GM12872 (cell line): ENCODE measurements around the gene LKAAEAR1.

Experiments
- TF ChIP-seq, protein P1 (sequence below): IDR thresholded peaks from 3 replicates; pipeline ENCODE4 v1.5.1; 2011; ENCODE audit warnings: low read depth, mild to moderate bottlenecking, low read length, moderate library complexity; ENCODE audit not compliant: insufficient read depth

Gene LKAAEAR1

DNA sequence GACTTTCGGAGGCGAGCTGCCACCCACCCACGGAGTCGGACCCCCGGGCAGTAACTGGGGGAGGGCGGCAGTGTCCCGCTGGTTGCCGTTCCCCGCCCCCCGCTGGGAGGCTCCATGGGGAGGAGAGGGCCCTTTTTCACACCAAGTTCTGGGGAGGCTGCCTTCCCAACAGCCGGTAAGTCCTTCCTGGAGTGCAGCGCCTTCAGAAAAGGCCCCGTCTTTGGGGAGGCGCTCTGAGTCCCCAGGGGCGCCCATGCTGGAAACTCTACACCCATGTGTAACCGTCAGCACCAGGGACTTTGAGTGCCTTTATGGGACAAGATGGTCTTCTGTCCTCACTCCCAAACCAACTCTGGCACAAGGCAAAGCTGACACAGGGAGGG lies 34.3 kb downstream of the LKAAEAR1 start:
- TF ChIP-seq, protein P1, sequence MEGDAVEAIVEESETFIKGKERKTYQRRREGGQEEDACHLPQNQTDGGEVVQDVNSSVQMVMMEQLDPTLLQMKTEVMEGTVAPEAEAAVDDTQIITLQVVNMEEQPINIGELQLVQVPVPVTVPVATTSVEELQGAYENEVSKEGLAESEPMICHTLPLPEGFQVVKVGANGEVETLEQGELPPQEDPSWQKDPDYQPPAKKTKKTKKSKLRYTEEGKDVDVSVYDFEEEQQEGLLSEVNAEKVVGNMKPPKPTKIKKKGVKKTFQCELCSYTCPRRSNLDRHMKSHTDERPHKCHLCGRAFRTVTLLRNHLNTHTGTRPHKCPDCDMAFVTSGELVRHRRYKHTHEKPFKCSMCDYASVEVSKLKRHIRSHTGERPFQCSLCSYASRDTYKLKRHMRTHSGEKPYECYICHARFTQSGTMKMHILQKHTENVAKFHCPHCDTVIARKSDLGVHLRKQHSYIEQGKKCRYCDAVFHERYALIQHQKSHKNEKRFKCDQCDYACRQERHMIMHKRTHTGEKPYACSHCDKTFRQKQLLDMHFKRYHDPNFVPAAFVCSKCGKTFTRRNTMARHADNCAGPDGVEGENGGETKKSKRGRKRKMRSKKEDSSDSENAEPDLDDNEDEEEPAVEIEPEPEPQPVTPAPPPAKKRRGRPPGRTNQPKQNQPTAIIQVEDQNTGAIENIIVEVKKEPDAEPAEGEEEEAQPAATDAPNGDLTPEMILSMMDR: no peak

GRCh38 chr20:64049060-64049877 lies 34.9 kb downstream of the LKAAEAR1 start, which contains the start of gene SOX18:
TSS of gene SOX18 (minus strand) at chr20:64049639. CDS start at chr20:64049516, 123 bp downstream.
- TF ChIP-seq, protein P1: no peak

DNA sequence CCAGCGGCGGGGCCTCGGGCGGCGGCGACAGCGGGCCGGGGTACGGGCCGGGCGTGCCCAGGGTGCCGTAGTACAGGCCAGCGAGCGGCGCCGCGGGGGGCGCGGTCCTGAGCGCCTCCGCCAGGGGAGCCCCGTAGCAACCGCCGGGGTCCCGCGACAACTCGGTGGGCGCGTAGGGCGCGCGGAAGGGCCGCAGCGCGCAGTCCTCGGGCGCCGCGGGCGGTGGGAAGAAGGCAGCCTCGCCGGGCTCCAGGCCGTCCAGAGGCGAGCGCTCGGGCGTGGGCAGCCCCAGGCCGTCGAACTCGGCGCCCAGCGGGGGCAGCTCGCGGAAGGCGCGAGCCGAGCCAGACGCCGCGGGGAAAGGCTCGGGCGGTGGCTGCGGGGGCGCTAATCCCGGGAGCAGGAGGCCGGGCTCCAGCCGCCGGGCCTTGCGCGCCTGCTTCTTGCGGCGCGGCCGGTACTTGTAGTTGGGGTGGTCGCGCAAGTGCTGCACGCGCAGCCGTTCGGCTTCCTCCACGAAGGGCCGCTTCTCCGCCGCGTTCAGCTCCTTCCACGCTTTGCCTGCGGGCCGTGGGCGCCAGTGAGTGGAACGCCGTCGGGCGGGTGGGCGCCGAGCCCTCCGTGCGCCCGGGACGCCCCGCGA lies 35.7 kb downstream of the LKAAEAR1 start:
- TF ChIP-seq, protein P1: no peak

- TF ChIP-seq, protein P1: no peak
These were observed 36.2 kb downstream of the LKAAEAR1 start for GRCh38 chr20:64047968-64048401.

- TF ChIP-seq, protein P1: no peak
These were observed 37.2 kb downstream of the LKAAEAR1 start for GRCh38 chr20:64047046-64047389.

DNA sequence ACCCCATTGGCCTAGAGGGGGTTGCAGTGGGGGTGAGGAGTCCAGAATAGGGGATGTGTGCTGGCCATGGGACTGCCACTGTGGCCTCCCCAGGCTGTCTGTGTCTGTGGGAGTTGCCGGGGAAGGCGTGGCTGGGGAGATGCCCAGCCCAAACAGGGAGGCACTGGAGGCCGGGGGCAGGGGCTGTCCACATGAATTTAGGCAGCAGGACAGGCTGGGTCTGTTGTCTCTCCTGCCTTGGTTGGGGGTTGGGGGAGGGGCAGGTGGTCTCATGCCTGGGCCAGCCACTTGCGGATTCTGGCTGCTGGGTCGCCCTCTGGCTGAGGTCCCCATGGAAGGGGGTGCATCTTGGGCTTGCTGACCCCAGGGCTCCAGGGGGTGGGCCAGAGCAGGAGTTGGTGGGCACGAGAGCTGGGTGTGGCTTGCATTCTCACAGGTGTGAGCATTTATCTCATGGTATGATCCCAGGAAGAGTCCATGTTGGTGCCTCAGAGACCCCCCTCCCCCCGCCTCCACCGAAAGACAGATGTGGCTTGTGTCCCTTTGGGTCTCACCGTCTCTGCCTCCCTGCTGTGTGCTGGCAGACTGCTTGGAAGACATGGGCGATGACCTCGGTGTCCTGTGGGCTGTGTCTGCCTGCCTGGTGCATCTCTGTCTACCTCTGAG lies 38.7 kb downstream of the LKAAEAR1 start:
- TF ChIP-seq, protein P1: no peak
